Activated naive CD4-positive, alpha-beta T cell treated with anti-CD3 and anti-CD28 coated beads for 36 hours (primary cell): ENCODE results near the gene FAM227B. TPM values are rescaled to one million over a fixed set of nuclear protein-coding genes. Genes with fewer than 3 reads are reported as not detected.
"Not testable (repeated sequence)": the region's sequence is repeated elsewhere in the genome, so short reads cannot be mapped to it uniquely, and the experiment has no call there.

Experiments
- CTCF ChIA-PET: fragments of 350-600 bp; sonication (Branson Sonifier 250); formaldehyde crosslinking; loops from one replicate; lab custom pipeline; 2021; ENCODE audit warnings: antibody characterized with exemption; lab: Charles Lee
- DNase-seq: peaks from one replicate; pipeline ENCODE4 v3.0.0-alpha.2; 2020
- H3K27ac Mint-ChIP-seq: one replicate; pipeline ENCODE4 v1.8.0; 2021; ENCODE audit warnings: mild to moderate bottlenecking, mixed read lengths
- H3K27me3 Mint-ChIP-seq: one replicate; pipeline ENCODE4 v1.8.0; 2021; ENCODE audit warnings: low read depth, mixed read lengths
- H3K36me3 Mint-ChIP-seq: one replicate; pipeline ENCODE4 v1.8.0; 2021; ENCODE audit warnings: low read depth, mixed read lengths
- H3K4me1 Mint-ChIP-seq: one replicate; pipeline ENCODE4 v1.8.0; 2021; ENCODE audit warnings: low read depth, mixed read lengths
- H3K4me3 Mint-ChIP-seq: one replicate; pipeline ENCODE4 v1.8.0; 2021; ENCODE audit warnings: mild to moderate bottlenecking, moderate library complexity, mixed read lengths
- H3K9me3 Mint-ChIP-seq: one replicate; pipeline ENCODE4 v1.8.0; 2021; ENCODE audit warnings: mixed read lengths
- intact Hi-C: fragments of 100-400 bp; cut with micrococcal nuclease; formaldehyde crosslinking; loops from one replicate; pipeline ENCODE4 v1.15.1; 2023
- total RNA-seq, 2 experiments: library from RNA; stranded (reverse); gene quantifications; one replicate each; pipeline ENCODE4 v1.2.3, GENCODE V29; 2021

The FAM227B gene
- 1 to 10 TPM; 2.0 to 2.8 TPM for total RNA-seq

GRCh38 chr15:49620658-49621368 lies at the start of gene FAM227B, which contains the start of gene DTWD1:
Gene FAM227B (minus strand): TSS chr15:49620818. CDS start chr15:49615171, 5,647 bp downstream.
Gene DTWD1 (plus strand): TSS chr15:49621048. CDS start chr15:49625168, 4,120 bp downstream.
- Mint-ChIP-seq H3K27me3 (no peaks in the 10 kb centered on the region), H3K27ac (peak within 1 kb of the TSS; percentile 91), H3K4me3 (peak within 1 kb of the TSS; percentile 88), H3K4me1 (peaks cover 33% of the 10 kb centered on the region), H3K36me3 (peaks cover 16% of the 10 kb centered on the region), H3K9me3 (peaks cover 10% of the 10 kb centered on the region)
- CTCF ChIA-PET = interaction anchor here (1.0 kb wide), 2 partner anchors 8 to 524 kb away, joined by 3 read pairs; no protein-coding TSS in a partner anchor
- DNase-seq = peak; percentile 96
- intact Hi-C loops = loop anchor here (1.0 to 5.0 kb wide), 12 partner anchors 466 to 1289 kb away; partner anchors contain the start of genes CEP152, COPS2, DUT and EID1

- no peaks in the 10 kb centered on the region for H3K36me3 Mint-ChIP-seq
- H3K27ac Mint-ChIP-seq = no peak overlapping the region
- no peak overlapping the region for H3K4me3 Mint-ChIP-seq
- CTCF ChIA-PET = interaction anchor here (0.6 kb wide), 1 partner anchor 27 kb away, joined by 3 read pairs; no protein-coding TSS in a partner anchor
- H3K9me3 Mint-ChIP-seq = no peaks in the 10 kb centered on the region
- DNase-seq = no peak
- intact Hi-C loops = no loop called here
- no peaks in the 10 kb centered on the region for H3K4me1 Mint-ChIP-seq
- no peaks in the 10 kb centered on the region for H3K27me3 Mint-ChIP-seq
Observed at GRCh38 chr15:49669288-49669687, 48.7 kb upstream of the FAM227B start.

- H3K4me3 Mint-ChIP-seq, H3K27me3 Mint-ChIP-seq, DNase-seq, H3K36me3 Mint-ChIP-seq, H3K4me1 Mint-ChIP-seq, H3K9me3 Mint-ChIP-seq, CTCF ChIA-PET, intact Hi-C loops, H3K27ac Mint-ChIP-seq: not testable (repeated sequence)
Observed at GRCh38 chr15:49666486-49666885, 45.9 kb upstream of the FAM227B start.

GRCh38 chr15:49664716-49665115 lies 44.1 kb upstream of the FAM227B start:
- CTCF ChIA-PET = interaction anchor here (0.6 kb wide), 1 partner anchor 397 kb away, joined by 3 read pairs; no protein-coding TSS in a partner anchor
- DNase-seq = no peak
- Mint-ChIP-seq H3K36me3 (no peaks in the 10 kb centered on the region), H3K27ac (no peak overlapping the region), H3K4me1 (no peaks in the 10 kb centered on the region), H3K27me3 (peaks cover 7% of the 10 kb centered on the region), H3K9me3 (no peaks in the 10 kb centered on the region), H3K4me3 (no peak overlapping the region)
- intact Hi-C loops = no loop called here

GRCh38 chr15:49656734-49657133 lies 36.1 kb upstream of the FAM227B start:
- CTCF ChIA-PET = no interaction called here
- no peak overlapping the region for H3K4me3 Mint-ChIP-seq
- peaks cover 12% of the 10 kb centered on the region for H3K9me3 Mint-ChIP-seq
- DNase-seq = no peak
- no peak overlapping the region for H3K27ac Mint-ChIP-seq
- no peaks in the 10 kb centered on the region for H3K36me3 Mint-ChIP-seq
- H3K27me3 Mint-ChIP-seq = peaks cover 15% of the 10 kb centered on the region
- no peaks in the 10 kb centered on the region for H3K4me1 Mint-ChIP-seq
- intact Hi-C loops = no loop called here

GRCh38 chr15:49652922-49653321 lies 32.3 kb upstream of the FAM227B start:
- no peak overlapping the region for H3K27ac Mint-ChIP-seq
- H3K4me3 Mint-ChIP-seq = no peak overlapping the region
- CTCF ChIA-PET = interaction anchor here (1.0 kb wide), 1 partner anchor 27 kb away, joined by 3 read pairs; no protein-coding TSS in a partner anchor
- peaks cover 10% of the 10 kb centered on the region for H3K9me3 Mint-ChIP-seq
- intact Hi-C loops = no loop called here
- H3K36me3 Mint-ChIP-seq = no peaks in the 10 kb centered on the region
- no peaks in the 10 kb centered on the region for H3K4me1 Mint-ChIP-seq
- DNase-seq = no peak
- H3K27me3 Mint-ChIP-seq = peaks cover 8% of the 10 kb centered on the region

- H3K27me3 Mint-ChIP-seq = peaks cover 5% of the 10 kb centered on the region
- no peak for DNase-seq
- intact Hi-C loops = no loop called here
- no peak overlapping the region for H3K27ac Mint-ChIP-seq
- H3K36me3 Mint-ChIP-seq = no peaks in the 10 kb centered on the region
- H3K9me3 Mint-ChIP-seq = peaks cover 10% of the 10 kb centered on the region
- no peaks in the 10 kb centered on the region for H3K4me1 Mint-ChIP-seq
- CTCF ChIA-PET = no interaction called here
- no peak overlapping the region for H3K4me3 Mint-ChIP-seq
Observed at GRCh38 chr15:49650676-49651075, 30.1 kb upstream of the FAM227B start.

- Mint-ChIP-seq H3K36me3 (no peaks in the 10 kb centered on the region), H3K4me1 (no peaks in the 10 kb centered on the region), H3K9me3 (peaks cover 10% of the 10 kb centered on the region), H3K4me3 (no peak overlapping the region), H3K27me3 (peaks cover 5% of the 10 kb centered on the region), H3K27ac (no peak overlapping the region)
- intact Hi-C loops = no loop called here
- CTCF ChIA-PET = no interaction called here
- no peak for DNase-seq
Observed at GRCh38 chr15:49649987-49650386, 29.4 kb upstream of the FAM227B start.

- DNase-seq = no peak
- Mint-ChIP-seq H3K27me3 (no peaks in the 10 kb centered on the region), H3K9me3 (no peaks in the 10 kb centered on the region), H3K4me1 (peaks cover 3% of the 10 kb centered on the region), H3K27ac (no peak overlapping the region), H3K36me3 (peaks cover 9% of the 10 kb centered on the region), H3K4me3 (no peak overlapping the region)
- intact Hi-C loops = no loop called here
- CTCF ChIA-PET = no interaction called here
Observed at GRCh38 chr15:49646891-49647290, 26.3 kb upstream of the FAM227B start.

GRCh38 chr15:49645941-49646340 lies 25.3 kb upstream of the FAM227B start:
- DNase-seq = no peak
- H3K4me1 Mint-ChIP-seq = peaks cover 3% of the 10 kb centered on the region
- no peak overlapping the region for H3K4me3 Mint-ChIP-seq
- no peaks in the 10 kb centered on the region for H3K27me3 Mint-ChIP-seq
- peaks cover 11% of the 10 kb centered on the region for H3K36me3 Mint-ChIP-seq
- CTCF ChIA-PET = no interaction called here
- intact Hi-C loops = no loop called here
- no peak overlapping the region for H3K27ac Mint-ChIP-seq
- no peaks in the 10 kb centered on the region for H3K9me3 Mint-ChIP-seq

GRCh38 chr15:49645277-49645676 lies 24.7 kb upstream of the FAM227B start:
- CTCF ChIA-PET = no interaction called here
- peaks cover 3% of the 10 kb centered on the region for H3K4me1 Mint-ChIP-seq
- DNase-seq = no peak
- H3K36me3 Mint-ChIP-seq = peaks cover 11% of the 10 kb centered on the region
- H3K9me3 Mint-ChIP-seq = no peaks in the 10 kb centered on the region
- intact Hi-C loops = no loop called here
- H3K4me3 Mint-ChIP-seq = no peak overlapping the region
- H3K27me3 Mint-ChIP-seq = no peaks in the 10 kb centered on the region
- no peak overlapping the region for H3K27ac Mint-ChIP-seq

- no peaks in the 10 kb centered on the region for H3K9me3 Mint-ChIP-seq
- peaks cover 3% of the 10 kb centered on the region for H3K4me1 Mint-ChIP-seq
- H3K27me3 Mint-ChIP-seq = no peaks in the 10 kb centered on the region
- no peak overlapping the region for H3K27ac Mint-ChIP-seq
- intact Hi-C loops = no loop called here
- CTCF ChIA-PET = no interaction called here
- DNase-seq = no peak
- no peak overlapping the region for H3K4me3 Mint-ChIP-seq
- H3K36me3 Mint-ChIP-seq = peaks cover 11% of the 10 kb centered on the region
Observed at GRCh38 chr15:49644364-49644794, 23.8 kb upstream of the FAM227B start.

- peaks cover 3% of the 10 kb centered on the region for H3K4me1 Mint-ChIP-seq
Observed at GRCh38 chr15:49637857-49638256, 17.2 kb upstream of the FAM227B start.

More at GRCh38 chr15:49637857-49638256, 17.2 kb upstream of the FAM227B start:
- intact Hi-C loops = no loop called here
- no peaks in the 10 kb centered on the region for H3K9me3 Mint-ChIP-seq
- H3K4me3 Mint-ChIP-seq = no peak overlapping the region
- peaks cover 14% of the 10 kb centered on the region for H3K36me3 Mint-ChIP-seq
- no peak overlapping the region for H3K27ac Mint-ChIP-seq
- CTCF ChIA-PET = no interaction called here
- DNase-seq = no peak
- no peaks in the 10 kb centered on the region for H3K27me3 Mint-ChIP-seq
